ENCODE measurements around the gene FABP1.

FABP1 gene

GRCh38 chr2:88074854-88075292 is 53.0 kb downstream of the FABP1 start:
- DNase-seq, result no peak

GRCh38 chr2:88074150-88074549 is 53.7 kb downstream of the FABP1 start:
- no peak for DNase-seq

All from activated naive CD4-positive, alpha-beta T cell treated with anti-CD3 and anti-CD28 coated beads, Interleukin-2, amount 50 U/mL, for 16 hours (primary cell).